IMR-90 (cell line): ENCODE data around the gene GZF1. TPM values are rescaled to one million over a fixed set of nuclear protein-coding genes. Genes with fewer than 3 reads are reported as not detected.

ENCODE experiments used
- ATAC-seq: fragments of 200-7000 bp; cut with Tn5 transposase; 2 replicates; pipeline ENCODE4 v1.9.1; 2020; ENCODE audit warnings: low read depth, mild to moderate bottlenecking, moderate library complexity
- BruUV-seq: library from RNA; stranded (reverse); fragments of 400-500 nt; replicated peaks from 2 replicates; lab custom pipeline; 2021; lab: Mats Ljungman, UMichigan
- CTCF ChIA-PET: fragments of 300-600 bp; formaldehyde crosslinking; extraction: SDS; loops from one replicate; lab custom pipeline; 2021; ENCODE audit warnings: antibody characterized with exemption; lab: Yijun Ruan, JAX
- POLR2A ChIA-PET: fragments of 300-600 bp; sonication (Branson Sonifier 250); formaldehyde crosslinking; loops from one replicate; lab custom pipeline; 2022; ENCODE audit warnings: antibody characterized with exemption; ENCODE audit not compliant: unreplicated experiment; lab: Charles Lee
- DNase-seq: peaks from one replicate; pipeline ENCODE4 v3.0.0; 2013
- H2AFZ ChIP-seq: replicated peaks from 2 replicates; pipeline ENCODE3; 2013; ENCODE audit warnings: low read length, mild to moderate bottlenecking; ENCODE audit not compliant: poor library complexity
- H2AK5ac ChIP-seq: 2 replicates; pipeline ENCODE4 v1.6.1; 2013; ENCODE audit warnings: low read depth, low read length, inconsistent platforms
- H2AK9ac ChIP-seq: replicated peaks from 2 replicates; pipeline ENCODE3; 2013; ENCODE audit warnings: mild to moderate bottlenecking, low read depth, low read length, moderate library complexity; ENCODE audit not compliant: poor library complexity
- H2BK120ac ChIP-seq: 2 replicates; pipeline ENCODE4 v1.6.1; 2013; ENCODE audit warnings: low read depth, low read length, inconsistent platforms
- H2BK15ac ChIP-seq: 3 replicates; pipeline ENCODE4 v1.6.1; 2013; ENCODE audit warnings: low read depth, low read length, inconsistent platforms
- H2BK20ac ChIP-seq: 2 replicates; pipeline ENCODE4 v1.6.1; 2013; ENCODE audit warnings: low read depth, mild to moderate bottlenecking, inconsistent platforms, low read length, moderate library complexity
- H2BK5ac ChIP-seq: 2 replicates; pipeline ENCODE4 v1.6.1; 2013; ENCODE audit warnings: mild to moderate bottlenecking, low read depth, low read length, inconsistent platforms; ENCODE audit not compliant: poor library complexity, severe bottlenecking
- H3K14ac ChIP-seq: replicated peaks from 2 replicates; pipeline ENCODE4 v1.6.1; 2013; ENCODE audit warnings: low read depth, low read length, inconsistent platforms
- H3K18ac ChIP-seq: 2 replicates; pipeline ENCODE4 v1.6.1; 2013; ENCODE audit warnings: low read depth, low read length, control low read depth
- H3K23ac ChIP-seq: 2 replicates; pipeline ENCODE4 v1.6.1; 2013; ENCODE audit warnings: low read depth, low read length, inconsistent platforms
- H3K27ac ChIP-seq: 2 replicates; pipeline ENCODE4 v1.5.1; 2013; ENCODE audit warnings: mild to moderate bottlenecking, control low read depth, low read length; ENCODE audit not compliant: insufficient read depth
- H3K27me3 ChIP-seq: 2 replicates; pipeline ENCODE4 v1.6.1; 2013; ENCODE audit warnings: low read length; ENCODE audit not compliant: control insufficient read depth, insufficient read depth
- H3K36me3 ChIP-seq: 2 replicates; pipeline ENCODE4 v1.6.1; 2013; ENCODE audit warnings: low read length, mixed read lengths; ENCODE audit not compliant: control insufficient read depth, insufficient read depth
- H3K4ac ChIP-seq: 2 replicates; pipeline ENCODE4 v1.6.1; 2013; ENCODE audit warnings: low read depth, low read length, inconsistent platforms
- H3K4me1 ChIP-seq: 2 replicates; pipeline ENCODE4 v1.6.1; 2013; ENCODE audit warnings: low read length, mixed read lengths; ENCODE audit not compliant: control insufficient read depth, insufficient read depth
- H3K4me2 ChIP-seq: 2 replicates; pipeline ENCODE4 v1.6.1; 2013; ENCODE audit warnings: low read depth, mild to moderate bottlenecking, control low read depth, low read length, moderate library complexity
- H3K4me3 ChIP-seq: 2 replicates; pipeline ENCODE4 v1.5.1; 2013; ENCODE audit warnings: low read depth, mild to moderate bottlenecking, control low read depth, low read length, moderate library complexity; ENCODE audit not compliant: insufficient read depth
- H3K56ac ChIP-seq: 2 replicates; pipeline ENCODE4 v1.6.1; 2013; ENCODE audit warnings: low read length, inconsistent platforms; ENCODE audit not compliant: insufficient read depth; ENCODE audit errors: extremely low read depth
- H3K79me1 ChIP-seq, 2 experiments: 2 replicates each; pipeline ENCODE4 v1.6.1; 2013; ENCODE audit warnings: low read length in 2 of 2, inconsistent platforms in 1 of 2, low read depth in 1 of 2
- H3K9ac ChIP-seq: 2 replicates; pipeline ENCODE4 v1.6.1; 2013; ENCODE audit warnings: low read depth, low read length, control low read depth
- H3K9me1 ChIP-seq: 2 replicates; pipeline ENCODE4 v1.6.1; 2013; ENCODE audit warnings: low read length, inconsistent platforms; ENCODE audit not compliant: insufficient read depth
- H3K9me3 ChIP-seq: 2 replicates; pipeline ENCODE4 v1.6.1; 2013; ENCODE audit warnings: low read length; ENCODE audit not compliant: control insufficient read depth, insufficient read depth
- H4K20me1 ChIP-seq: 2 replicates; pipeline ENCODE4 v1.6.1; 2013; ENCODE audit warnings: low read length, inconsistent platforms; ENCODE audit not compliant: insufficient read depth
- H4K5ac ChIP-seq: 2 replicates; pipeline ENCODE4 v1.6.1; 2013; ENCODE audit warnings: mild to moderate bottlenecking, low read depth, low read length, control low read depth
- H4K8ac ChIP-seq, 2 experiments: 2 replicates each; pipeline ENCODE4 v1.6.1; 2013; ENCODE audit warnings: low read depth in 2 of 2, low read length in 2 of 2, control low read depth in 1 of 2, inconsistent platforms in 1 of 2
- H4K91ac ChIP-seq: 2 replicates; pipeline ENCODE4 v1.6.1; 2013; ENCODE audit warnings: low read depth, low read length, inconsistent platforms; ENCODE audit not compliant: insufficient read depth
- BHLHE40 ChIP-seq: fragments of 150-350 bp; IDR thresholded peaks from 2 replicates; pipeline ENCODE4 v1.6.1; 2016; ENCODE audit warnings: mild to moderate bottlenecking, low read depth, low read length
- CEBPB ChIP-seq: IDR thresholded peaks from 2 replicates; pipeline ENCODE4 v1.6.1; 2012; ENCODE audit warnings: low read depth, low read length, improper control_type of control experiment
- CHD1 ChIP-seq: IDR thresholded peaks from 2 replicates; pipeline ENCODE4 v1.6.1; 2012; ENCODE audit warnings: low read depth, low read length, improper control_type of control experiment
- FOS ChIP-seq: fragments of 150-350 bp; IDR thresholded peaks from 2 replicates; pipeline ENCODE4 v1.6.1; 2016; ENCODE audit warnings: low read depth, low read length
- MAFK ChIP-seq: IDR thresholded peaks from 2 replicates; pipeline ENCODE4 v1.6.1; 2012; ENCODE audit warnings: low read depth, low read length, improper control_type of control experiment
- MAZ ChIP-seq: IDR thresholded peaks from 2 replicates; pipeline ENCODE4 v1.6.1; 2012; ENCODE audit warnings: low read depth, mild to moderate bottlenecking, low read length, improper control_type of control experiment, moderate library complexity, borderline replicate concordance
- MXI1 ChIP-seq: IDR thresholded peaks from 2 replicates; pipeline ENCODE4 v1.6.1; 2012; ENCODE audit warnings: low read depth, mild to moderate bottlenecking, low read length, moderate library complexity, borderline replicate concordance
- NFE2L2 ChIP-seq: fragments of 150-350 bp; IDR thresholded peaks from 2 replicates; pipeline ENCODE4 v1.6.1; 2016; ENCODE audit warnings: low read depth, mild to moderate bottlenecking, low read length
- RCOR1 ChIP-seq: IDR thresholded peaks from 2 replicates; pipeline ENCODE4 v1.6.1; 2012; ENCODE audit warnings: mild to moderate bottlenecking, low read length, improper control_type of control experiment; ENCODE audit not compliant: insufficient replicate concordance
- RFX5 ChIP-seq: IDR thresholded peaks from 2 replicates; pipeline ENCODE4 v1.8.0; 2012; ENCODE audit warnings: low read depth, mild to moderate bottlenecking, low read length, moderate library complexity
- SMC3 ChIP-seq: fragments of 150-350 bp; IDR thresholded peaks from 2 replicates; pipeline ENCODE4 v1.6.1; 2016; ENCODE audit warnings: low read depth, mild to moderate bottlenecking, antibody characterized with exemption, low read length, moderate library complexity
- WGBS, 2 experiments: methylation state at CpG; one replicate each; pipeline versions ENCODE4 v1.1.5 to v1.1.7; 2013; ENCODE audit warnings: missing lambda C conversion rate in 2 of 2; ENCODE audit not compliant: insufficient read length in 1 of 2; ENCODE audit errors: extremely low coverage in 2 of 2; 5-methylcytosine and 5-hydroxymethylcytosine counted together
- dilution Hi-C: fragments of 300-500 bp; cut with HindIII; formaldehyde crosslinking; loops from one replicate; pipeline ENCODE4 v1.14.3; 2018; ENCODE audit warnings: low sequenced_read_pairs; ENCODE audit not compliant: unreplicated experiment
- in situ Hi-C: fragments of 300-500 bp; cut with MboI; formaldehyde crosslinking; loops from 3 replicates; pipeline ENCODE4 v1.14.3; 2019; ENCODE audit warnings: low sequenced_read_pairs, inconsistent platforms, mixed read lengths
- intact Hi-C: fragments of 100-400 bp; cut with micrococcal nuclease; formaldehyde crosslinking; loops from 2 replicates; pipeline ENCODE4 v1.10.0; 2022
- polyA plus RNA-seq, 3 experiments: library from polyadenylated mRNA; depleted of rRNA; stranded (reverse); fragments of >200 nt; gene quantifications; 2 replicates each; pipeline ENCODE4 v1.2.3, GENCODE V29; 2012; ENCODE audit warnings: low replicate concordance in 1 of 3
- total RNA-seq: library from RNA; depleted of rRNA; stranded (reverse); fragments of >200 nt; gene quantifications from 2 replicates; pipeline ENCODE4 v1.2.3, GENCODE V29; 2012
- TF ChIP-seq, protein P1 (sequence below): conservative IDR thresholded peaks from 2 replicates; pipeline ENCODE4 v1.5.1; 2012; ENCODE audit warnings: mild to moderate bottlenecking, low read depth, low read length, improper control_type of control experiment
- TF ChIP-seq, protein P2 (sequence below): fragments of 150-350 bp; IDR thresholded peaks from 2 replicates; pipeline ENCODE4 v1.6.1; 2017; ENCODE audit warnings: mild to moderate bottlenecking, antibody characterized with exemption, low read length, low read depth
- TF ChIP-seq, protein P3 (sequence below): fragments of 150-350 bp; IDR thresholded peaks from 2 replicates; pipeline ENCODE4 v1.6.1; 2016; ENCODE audit warnings: low read depth, mild to moderate bottlenecking, low read length, moderate library complexity, borderline replicate concordance

Gene GZF1
- total and polyA plus RNA-seq, 2 of the 4 experiments (the other 2 are of a cell fraction), result 23.7 to 24.7 TPM

DNA sequence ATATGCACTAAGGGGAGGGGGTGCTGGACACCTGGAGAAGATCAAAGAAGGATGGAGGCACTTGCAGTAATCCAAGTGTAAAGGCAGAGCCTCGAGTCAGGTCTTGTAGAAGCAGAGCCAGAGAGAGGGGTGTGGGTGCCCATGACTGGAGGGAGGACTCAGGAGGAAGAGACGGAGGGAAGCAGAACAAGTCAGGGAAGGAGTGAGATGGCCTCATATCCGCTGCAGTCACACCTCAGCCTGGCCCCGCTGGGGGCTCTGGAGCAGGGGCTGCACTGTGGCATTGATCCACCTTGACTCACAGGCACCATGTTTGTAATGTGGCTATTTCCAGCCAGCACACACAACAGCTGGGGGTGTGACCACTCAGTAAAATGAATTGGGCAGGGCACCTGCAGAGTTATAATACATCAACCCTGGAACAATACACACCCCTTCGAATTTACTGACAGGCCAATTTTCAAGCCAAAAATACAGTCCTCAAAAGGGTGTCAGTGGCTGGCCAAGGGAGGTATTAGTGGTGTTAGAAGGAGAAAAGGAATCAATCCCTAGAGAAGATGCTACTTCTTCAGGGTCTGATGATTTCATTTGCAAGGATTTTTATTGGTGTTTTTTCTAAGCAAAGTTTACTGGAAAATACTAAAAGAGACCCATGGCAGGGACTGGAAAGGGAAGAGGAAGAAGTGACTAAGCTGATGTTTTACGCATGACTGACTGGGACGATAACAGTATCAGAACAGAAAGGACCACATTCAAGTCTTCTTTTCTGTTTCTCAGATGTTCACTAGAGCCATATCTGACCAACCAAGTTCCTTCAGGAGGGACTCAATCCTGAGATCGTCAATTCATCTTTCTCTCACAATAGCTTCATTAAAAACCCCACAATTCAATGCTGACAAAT lies 30.3 kb upstream of the GZF1 start:
- in situ Hi-C loops (loop anchor here (25.0 kb wide), 1 partner anchor 994 kb away; no protein-coding TSS in a partner anchor), intact Hi-C loops (no loop called here), dilution Hi-C loops (no loop called here)
- Histone ChIP-seq H3K4ac (no peak overlapping the region), H2AFZ (no peak overlapping the region), H3K4me2 (no peak overlapping the region), H3K9me1 (no peaks in the 10 kb centered on the region), H3K14ac (no peak overlapping the region), H3K27me3 (no peaks in the 10 kb centered on the region), H3K4me1 (no peaks in the 10 kb centered on the region), H4K5ac (no peak overlapping the region), H4K91ac (no peak overlapping the region), H2BK120ac (no peak overlapping the region), H3K9me3 (no peaks in the 10 kb centered on the region), H3K23ac (no peak overlapping the region), H3K18ac (no peak overlapping the region), H2BK5ac (no peak overlapping the region), H4K20me1 (no peaks in the 10 kb centered on the region), H2AK9ac (no peak overlapping the region), H3K4me3 (no peak overlapping the region), H4K8ac (no peak overlapping the region), H3K27ac (no peak overlapping the region), H2AK5ac (no peak overlapping the region), H3K56ac (0 out of 2 replicates have a peak overlapping the region, but pooled peaks have one; percentile 6), H2BK15ac (no peak overlapping the region), H3K36me3 (no peaks in the 10 kb centered on the region), H3K9ac (no peak overlapping the region), H2BK20ac (no peak overlapping the region), H3K79me1 (no peaks in the 10 kb centered on the region)
- ChIA-PET POLR2A (no interaction called here), CTCF (interaction anchor here (0.5 kb wide), 1 partner anchor 189 kb away, joined by 3 read pairs; no protein-coding TSS in a partner anchor)
- ATAC-seq, result no peak
- WGBS, 2 experiments, result 50% methylated on average over 2 of the region's 8 CpGs; no CpG with 5 or more reads in 1 of the 2 experiments
- no peak for DNase-seq
- BruUV-seq, result no TSS peak
- TF ChIP-seq BHLHE40, result no peak
- no peak for TF ChIP-seq MAFK
- TF ChIP-seq, protein P1, sequence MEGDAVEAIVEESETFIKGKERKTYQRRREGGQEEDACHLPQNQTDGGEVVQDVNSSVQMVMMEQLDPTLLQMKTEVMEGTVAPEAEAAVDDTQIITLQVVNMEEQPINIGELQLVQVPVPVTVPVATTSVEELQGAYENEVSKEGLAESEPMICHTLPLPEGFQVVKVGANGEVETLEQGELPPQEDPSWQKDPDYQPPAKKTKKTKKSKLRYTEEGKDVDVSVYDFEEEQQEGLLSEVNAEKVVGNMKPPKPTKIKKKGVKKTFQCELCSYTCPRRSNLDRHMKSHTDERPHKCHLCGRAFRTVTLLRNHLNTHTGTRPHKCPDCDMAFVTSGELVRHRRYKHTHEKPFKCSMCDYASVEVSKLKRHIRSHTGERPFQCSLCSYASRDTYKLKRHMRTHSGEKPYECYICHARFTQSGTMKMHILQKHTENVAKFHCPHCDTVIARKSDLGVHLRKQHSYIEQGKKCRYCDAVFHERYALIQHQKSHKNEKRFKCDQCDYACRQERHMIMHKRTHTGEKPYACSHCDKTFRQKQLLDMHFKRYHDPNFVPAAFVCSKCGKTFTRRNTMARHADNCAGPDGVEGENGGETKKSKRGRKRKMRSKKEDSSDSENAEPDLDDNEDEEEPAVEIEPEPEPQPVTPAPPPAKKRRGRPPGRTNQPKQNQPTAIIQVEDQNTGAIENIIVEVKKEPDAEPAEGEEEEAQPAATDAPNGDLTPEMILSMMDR, result no peak
- TF ChIP-seq MAZ, result no peak
- no peak for TF ChIP-seq SMC3
- TF ChIP-seq, protein P2, sequence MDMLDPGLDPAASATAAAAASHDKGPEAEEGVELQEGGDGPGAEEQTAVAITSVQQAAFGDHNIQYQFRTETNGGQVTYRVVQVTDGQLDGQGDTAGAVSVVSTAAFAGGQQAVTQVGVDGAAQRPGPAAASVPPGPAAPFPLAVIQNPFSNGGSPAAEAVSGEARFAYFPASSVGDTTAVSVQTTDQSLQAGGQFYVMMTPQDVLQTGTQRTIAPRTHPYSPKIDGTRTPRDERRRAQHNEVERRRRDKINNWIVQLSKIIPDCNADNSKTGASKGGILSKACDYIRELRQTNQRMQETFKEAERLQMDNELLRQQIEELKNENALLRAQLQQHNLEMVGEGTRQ, result no peak
- TF ChIP-seq FOS, result no peak
- TF ChIP-seq RFX5, result no peak
- TF ChIP-seq NFE2L2, result no peak
- no peak for TF ChIP-seq RCOR1
- no peak for TF ChIP-seq MXI1
- TF ChIP-seq CEBPB, result no peak
- TF ChIP-seq, protein P3, sequence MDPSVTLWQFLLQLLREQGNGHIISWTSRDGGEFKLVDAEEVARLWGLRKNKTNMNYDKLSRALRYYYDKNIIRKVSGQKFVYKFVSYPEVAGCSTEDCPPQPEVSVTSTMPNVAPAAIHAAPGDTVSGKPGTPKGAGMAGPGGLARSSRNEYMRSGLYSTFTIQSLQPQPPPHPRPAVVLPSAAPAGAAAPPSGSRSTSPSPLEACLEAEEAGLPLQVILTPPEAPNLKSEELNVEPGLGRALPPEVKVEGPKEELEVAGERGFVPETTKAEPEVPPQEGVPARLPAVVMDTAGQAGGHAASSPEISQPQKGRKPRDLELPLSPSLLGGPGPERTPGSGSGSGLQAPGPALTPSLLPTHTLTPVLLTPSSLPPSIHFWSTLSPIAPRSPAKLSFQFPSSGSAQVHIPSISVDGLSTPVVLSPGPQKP, result no peak
- no peak for TF ChIP-seq CHD1
